ENCODE measurements around the gene SMYD3. TPM values are rescaled to one million over a fixed set of nuclear protein-coding genes. Genes with fewer than 3 reads are reported as not detected.
"Not testable (repeated sequence)": the region's sequence is repeated elsewhere in the genome, so short reads cannot be mapped to it uniquely, and the experiment has no call there.

The SMYD3 gene
- total RNA-seq, 2 donors from 2014 or later, result 13.5 to 20.8 TPM

DNA sequence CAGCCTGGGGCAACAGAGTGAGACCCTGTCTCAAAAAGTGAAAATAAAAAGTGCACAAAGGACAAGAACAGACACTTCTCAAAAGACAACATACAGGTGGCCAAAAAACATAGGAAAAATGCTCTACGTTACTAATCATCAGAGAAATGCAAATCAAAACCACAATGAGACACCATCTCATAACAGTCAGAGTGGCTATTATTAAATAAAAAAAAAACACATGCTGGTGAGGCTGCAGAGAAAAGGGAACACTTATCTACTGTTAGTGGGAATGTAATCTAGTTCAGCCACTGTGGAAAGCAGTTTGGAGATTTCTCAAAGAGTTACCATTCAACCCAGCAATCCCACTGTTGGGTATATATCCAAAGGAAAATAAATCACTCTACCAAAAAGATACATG is 173.2 kb downstream of the SMYD3 start:
- DNase-seq (no peak), ATAC-seq (no peak)
- no peaks in the 10 kb centered on the region for H3K36me3 ChIP-seq (replicated peaks in 1 of 2; ENCODE audit: insufficient read depth in 1 of 2, low read depth in 2 of 2)
- intact Hi-C loops (cut with DNase I), result no loop called here
- H3K4me1 ChIP-seq, result no peaks in the 10 kb centered on the region
- no peak overlapping the region for H3K27ac ChIP-seq
- WGBS, 2 donors, result 94 to 100% methylated on average over 1 of the region's 1 CpG
- TF ChIP-seq, protein P1, sequence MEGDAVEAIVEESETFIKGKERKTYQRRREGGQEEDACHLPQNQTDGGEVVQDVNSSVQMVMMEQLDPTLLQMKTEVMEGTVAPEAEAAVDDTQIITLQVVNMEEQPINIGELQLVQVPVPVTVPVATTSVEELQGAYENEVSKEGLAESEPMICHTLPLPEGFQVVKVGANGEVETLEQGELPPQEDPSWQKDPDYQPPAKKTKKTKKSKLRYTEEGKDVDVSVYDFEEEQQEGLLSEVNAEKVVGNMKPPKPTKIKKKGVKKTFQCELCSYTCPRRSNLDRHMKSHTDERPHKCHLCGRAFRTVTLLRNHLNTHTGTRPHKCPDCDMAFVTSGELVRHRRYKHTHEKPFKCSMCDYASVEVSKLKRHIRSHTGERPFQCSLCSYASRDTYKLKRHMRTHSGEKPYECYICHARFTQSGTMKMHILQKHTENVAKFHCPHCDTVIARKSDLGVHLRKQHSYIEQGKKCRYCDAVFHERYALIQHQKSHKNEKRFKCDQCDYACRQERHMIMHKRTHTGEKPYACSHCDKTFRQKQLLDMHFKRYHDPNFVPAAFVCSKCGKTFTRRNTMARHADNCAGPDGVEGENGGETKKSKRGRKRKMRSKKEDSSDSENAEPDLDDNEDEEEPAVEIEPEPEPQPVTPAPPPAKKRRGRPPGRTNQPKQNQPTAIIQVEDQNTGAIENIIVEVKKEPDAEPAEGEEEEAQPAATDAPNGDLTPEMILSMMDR (IDR thresholded peaks at IDR 0.05), result no peak
- TF ChIP-seq POLR2A (IDR thresholded peaks at IDR 0.05), result no peak
- no peaks in the 10 kb centered on the region for H3K9me3 ChIP-seq
- H3K4me3 ChIP-seq, result no peak overlapping the region
- no peaks in the 10 kb centered on the region for H3K27me3 ChIP-seq

DNA sequence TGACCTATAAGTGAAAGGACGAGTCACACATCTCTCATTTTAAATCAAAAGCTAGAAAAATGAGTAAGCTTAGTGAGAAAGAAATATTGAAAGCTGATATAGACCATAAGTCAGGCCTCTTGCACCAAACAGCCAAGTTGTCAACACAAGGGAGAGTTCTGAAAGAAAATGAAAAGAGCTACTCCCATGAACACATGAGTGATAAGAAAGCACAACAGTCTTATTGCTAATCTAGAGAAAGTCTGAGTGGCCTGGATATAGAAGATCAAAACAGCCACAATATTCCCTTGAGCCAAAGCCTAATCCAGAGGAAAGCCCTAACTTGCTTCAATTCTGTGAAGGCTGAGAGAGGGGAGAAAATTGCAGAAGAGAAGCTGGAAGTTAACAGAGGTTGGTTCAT is 175.0 kb downstream of the SMYD3 start:
- WGBS, 2 donors, result 45 to 88% methylated on average over 1 of the region's 1 CpG
- DNase-seq, result no peak
- TF ChIP-seq POLR2A (IDR thresholded peaks at IDR 0.05), result no peak
- TF ChIP-seq, protein P1 (IDR thresholded peaks at IDR 0.05), result no peak

DNA sequence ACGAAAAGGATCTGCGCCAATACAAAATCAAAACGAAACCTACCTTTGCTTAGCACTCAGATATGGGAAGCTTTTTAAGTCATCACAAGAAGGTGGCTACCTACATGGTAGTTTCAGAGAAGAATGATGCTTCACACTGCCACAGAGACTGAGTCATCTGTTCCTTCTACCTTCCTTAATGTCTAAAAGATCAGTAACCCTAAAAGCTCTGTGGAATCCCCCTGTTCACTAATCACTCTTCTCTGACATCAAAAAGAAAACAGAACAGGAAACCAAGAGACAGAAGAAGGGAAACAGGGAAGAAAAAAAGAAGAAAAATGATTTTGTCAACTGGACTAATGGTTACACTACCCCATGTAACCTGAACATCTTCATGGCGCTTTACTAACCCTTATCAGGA is 177.2 kb downstream of the SMYD3 start:
- WGBS, 2 donors, result 95 to 97% methylated on average over 4 of the region's 4 CpGs
- ATAC-seq (no peak), DNase-seq (no peak)
- no peaks in the 10 kb centered on the region for H3K9me3 ChIP-seq
- no peak for TF ChIP-seq POLR2A (IDR thresholded peaks at IDR 0.05)
- TF ChIP-seq, protein P1 (IDR thresholded peaks at IDR 0.05), result no peak
- intact Hi-C loops (cut with DNase I), result no loop called here
- no peak overlapping the region for H3K27ac ChIP-seq
- H3K4me1 ChIP-seq, result no peaks in the 10 kb centered on the region
- H3K27me3 ChIP-seq, result no peaks in the 10 kb centered on the region
- H3K36me3 ChIP-seq (replicated peaks in 1 of 2; ENCODE audit: insufficient read depth in 1 of 2, low read depth in 2 of 2), result no peaks in the 10 kb centered on the region
- no peak overlapping the region for H3K4me3 ChIP-seq

More for the DNA sequence above, 175.0 kb downstream of the SMYD3 start:
- Histone ChIP-seq H3K36me3 (replicated peaks in 1 of 2; ENCODE audit: insufficient read depth in 1 of 2, low read depth in 2 of 2) (no peaks in the 10 kb centered on the region), H3K4me1 (no peaks in the 10 kb centered on the region), H3K4me3 (no peak overlapping the region), H3K27me3 (no peaks in the 10 kb centered on the region), H3K27ac (no peak overlapping the region), H3K9me3 (no peaks in the 10 kb centered on the region)
- intact Hi-C loops (cut with DNase I), result no loop called here
- no peak for ATAC-seq

DNA sequence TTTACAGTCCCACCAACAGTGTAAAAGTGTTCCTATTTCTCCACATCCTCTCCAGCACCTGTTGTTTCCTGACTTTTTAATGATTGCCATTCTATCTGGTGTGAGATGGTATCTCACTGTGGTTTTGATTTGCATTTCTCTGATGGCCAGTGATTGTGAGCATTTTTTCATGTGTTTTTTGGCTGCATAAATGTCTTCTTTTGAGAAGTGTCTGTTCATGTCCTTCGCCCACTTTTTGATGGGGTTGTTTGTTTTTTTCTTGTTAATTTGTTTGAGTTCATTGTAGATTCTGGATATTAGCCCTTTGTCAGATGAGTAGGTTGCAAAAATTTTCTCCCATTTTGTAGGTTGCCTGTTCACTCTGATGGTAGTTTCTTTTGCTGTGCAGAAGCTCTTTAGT is 177.8 kb downstream of the SMYD3 start:
- H3K27me3 ChIP-seq; H3K4me1 ChIP-seq; H3K4me3 ChIP-seq; ATAC-seq; H3K9me3 ChIP-seq; DNase-seq; intact Hi-C loops (cut with DNase I); H3K36me3 ChIP-seq (replicated peaks in 1 of 2; ENCODE audit: insufficient read depth in 1 of 2, low read depth in 2 of 2); H3K27ac ChIP-seq: not testable (repeated sequence)
- 100% methylated on average over 1 of the region's 1 CpG for WGBS, 2 donors

DNA sequence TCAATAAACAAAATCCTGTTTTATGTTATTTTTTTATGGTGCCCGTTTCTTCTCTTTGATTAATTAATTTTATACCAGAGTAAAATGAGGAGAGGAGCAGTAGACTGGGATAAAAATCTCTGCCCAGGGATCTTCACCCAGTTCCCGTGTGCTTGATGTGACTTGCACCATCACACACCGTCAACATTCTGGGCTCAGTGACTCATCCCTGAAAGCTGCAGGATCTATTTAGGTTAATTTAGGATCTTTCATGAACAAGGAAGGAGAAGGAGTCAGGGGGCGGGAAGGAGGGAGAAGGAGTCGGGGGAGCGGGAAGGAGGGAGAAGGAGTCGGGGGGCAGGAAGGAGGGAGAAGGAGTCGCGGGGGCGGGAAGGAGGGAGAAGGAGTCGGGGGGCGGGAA is 182.4 kb downstream of the SMYD3 start:
- no peak for TF ChIP-seq POLR2A (IDR thresholded peaks at IDR 0.05)
- TF ChIP-seq, protein P1 (IDR thresholded peaks at IDR 0.05), result no peak
- DNase-seq (no peak), ATAC-seq (no peak)
- no peaks in the 10 kb centered on the region for H3K36me3 ChIP-seq (replicated peaks in 1 of 2; ENCODE audit: insufficient read depth in 1 of 2, low read depth in 2 of 2)
- 85 to 94% methylated on average over 4 to 11 of the region's 12 CpGs for WGBS, 2 donors
- H3K4me1 ChIP-seq, result no peaks in the 10 kb centered on the region
- H3K27ac ChIP-seq, result no peak overlapping the region
- intact Hi-C loops (cut with DNase I), result no loop called here
- no peaks in the 10 kb centered on the region for H3K9me3 ChIP-seq
- no peak overlapping the region for H3K4me3 ChIP-seq
- H3K27me3 ChIP-seq, result no peaks in the 10 kb centered on the region

DNA sequence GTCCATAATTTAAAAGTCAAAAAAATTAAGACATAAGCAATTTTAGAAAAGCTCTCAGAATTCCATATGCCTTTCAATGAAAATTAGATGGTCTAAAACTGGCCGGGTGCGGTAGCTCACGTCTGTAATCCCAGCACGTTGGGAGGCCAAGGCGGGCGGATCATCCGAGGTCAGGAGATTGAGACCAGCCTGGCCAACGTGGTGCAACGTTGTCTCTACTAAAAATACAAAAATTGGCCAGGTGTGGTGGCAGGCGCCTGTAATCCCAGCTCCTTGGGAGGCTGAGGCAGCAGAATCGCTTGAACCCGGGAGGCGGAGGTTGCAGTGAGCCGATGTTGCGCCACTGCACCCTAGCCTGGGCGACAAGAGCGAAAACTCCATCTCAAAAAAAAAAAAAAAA is 183.0 kb downstream of the SMYD3 start:
- H3K4me1 ChIP-seq; intact Hi-C loops (cut with DNase I); H3K27ac ChIP-seq; H3K36me3 ChIP-seq (replicated peaks in 1 of 2; ENCODE audit: insufficient read depth in 1 of 2, low read depth in 2 of 2); H3K4me3 ChIP-seq; H3K27me3 ChIP-seq; DNase-seq; ATAC-seq; H3K9me3 ChIP-seq: not testable (repeated sequence)
- WGBS, 2 donors, result 94 to 96% methylated on average over 17 of the region's 17 CpGs
